KG1 (cell line): ENCODE data around the gene CNOT3.

Experiments
- DNase-seq: peaks from one replicate; lab custom pipeline; 2025; lab: John Stamatoyannopoulos, UW

CNOT3 gene

GRCh38 chr19:54151362-54152035 is 13.9 kb downstream of the CNOT3 start:
- no peak for DNase-seq

GRCh38 chr19:54152267-54152666 is 14.7 kb downstream of the CNOT3 start:
- no peak for DNase-seq

- DNase-seq = no peak
Observed at GRCh38 chr19:54152878-54153524, 15.4 kb downstream of the CNOT3 start.

- DNase-seq = no peak
Observed at GRCh38 chr19:54153731-54154326, 16.3 kb downstream of the CNOT3 start.

GRCh38 chr19:54154603-54155345 is 17.2 kb downstream of the CNOT3 start:
- DNase-seq = no peak

GRCh38 chr19:54155694-54156093 is 18.1 kb downstream of the CNOT3 start:
- DNase-seq = no peak

GRCh38 chr19:54156490-54156889 is 18.9 kb downstream of the CNOT3 start:
- no peak for DNase-seq

- DNase-seq = no peak
Observed at GRCh38 chr19:54156953-54157352, 19.4 kb downstream of the CNOT3 start.

- DNase-seq = peak; percentile 69
Observed at GRCh38 chr19:54158812-54159351, 21.3 kb downstream of the CNOT3 start.

GRCh38 chr19:54159352-54160181 is 22.0 kb downstream of the CNOT3 start, which contains the start of gene LENG1:
Gene LENG1, minus strand, starts transcription at chr19:54159721. Its CDS starts 26 bp downstream, at chr19:54159695.
- DNase-seq = peak; percentile 100

- no peak for DNase-seq
Observed at GRCh38 chr19:54160182-54160811, 22.7 kb downstream of the CNOT3 start.

- DNase-seq = no peak
Observed at GRCh38 chr19:54160854-54161253, 23.3 kb downstream of the CNOT3 start.

GRCh38 chr19:54162241-54162805 is 24.8 kb downstream of the CNOT3 start:
- DNase-seq = no peak

- DNase-seq = no peak
Observed at GRCh38 chr19:54162884-54163283, 25.3 kb downstream of the CNOT3 start.

GRCh38 chr19:54164369-54165068 is 27.0 kb downstream of the CNOT3 start:
- no peak for DNase-seq

GRCh38 chr19:54165222-54165621 is 27.7 kb downstream of the CNOT3 start:
- DNase-seq = no peak

- DNase-seq = peak; percentile 89
Observed at GRCh38 chr19:54168174-54168917, 30.8 kb downstream of the CNOT3 start.

- DNase-seq = no peak
Observed at GRCh38 chr19:54169149-54169740, 31.7 kb downstream of the CNOT3 start.
